Measurements from ENCODE around the gene TOX3.

DNA sequence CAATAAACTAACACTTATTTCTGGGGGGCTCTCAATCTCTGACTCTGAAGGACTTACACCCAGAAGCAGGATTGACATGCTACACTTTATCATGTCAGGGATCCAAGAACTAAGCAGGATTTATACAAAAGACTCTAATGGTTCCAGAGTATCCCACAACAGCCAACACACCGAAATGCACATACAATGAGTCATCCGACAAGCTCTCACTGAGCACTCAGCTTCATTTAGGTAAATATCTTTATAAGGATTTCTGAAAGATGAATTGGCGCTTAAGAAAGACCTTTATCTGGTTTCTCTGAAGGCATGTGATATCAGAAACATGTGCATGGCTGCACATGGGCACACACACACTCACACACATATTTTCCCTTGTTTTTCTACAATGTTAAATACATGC lies 77.2 kb downstream of the TOX3 start:
- TF ChIP-seq, protein P1, sequence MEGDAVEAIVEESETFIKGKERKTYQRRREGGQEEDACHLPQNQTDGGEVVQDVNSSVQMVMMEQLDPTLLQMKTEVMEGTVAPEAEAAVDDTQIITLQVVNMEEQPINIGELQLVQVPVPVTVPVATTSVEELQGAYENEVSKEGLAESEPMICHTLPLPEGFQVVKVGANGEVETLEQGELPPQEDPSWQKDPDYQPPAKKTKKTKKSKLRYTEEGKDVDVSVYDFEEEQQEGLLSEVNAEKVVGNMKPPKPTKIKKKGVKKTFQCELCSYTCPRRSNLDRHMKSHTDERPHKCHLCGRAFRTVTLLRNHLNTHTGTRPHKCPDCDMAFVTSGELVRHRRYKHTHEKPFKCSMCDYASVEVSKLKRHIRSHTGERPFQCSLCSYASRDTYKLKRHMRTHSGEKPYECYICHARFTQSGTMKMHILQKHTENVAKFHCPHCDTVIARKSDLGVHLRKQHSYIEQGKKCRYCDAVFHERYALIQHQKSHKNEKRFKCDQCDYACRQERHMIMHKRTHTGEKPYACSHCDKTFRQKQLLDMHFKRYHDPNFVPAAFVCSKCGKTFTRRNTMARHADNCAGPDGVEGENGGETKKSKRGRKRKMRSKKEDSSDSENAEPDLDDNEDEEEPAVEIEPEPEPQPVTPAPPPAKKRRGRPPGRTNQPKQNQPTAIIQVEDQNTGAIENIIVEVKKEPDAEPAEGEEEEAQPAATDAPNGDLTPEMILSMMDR (IDR thresholded peaks at IDR 0.05): no peak
- TF ChIP-seq ZFX (IDR thresholded peaks at IDR 0.05; ENCODE audit: borderline replicate concordance): no peak
